HG03469 (cell line): ENCODE data around the gene LGI1.
"Not testable (repeated sequence)": the region's sequence is repeated elsewhere in the genome, so short reads cannot be mapped to it uniquely, and the experiment has no call there.

Experiments
- ATAC-seq: cut with Tn5 transposase; IDR thresholded peaks from one replicate; pipeline ENCODE4 v1.9.1; 2021; ENCODE audit warnings: mild to moderate bottlenecking, moderate library complexity, moderate number of reproducible peaks; ENCODE audit not compliant: unreplicated experiment

The LGI1 gene

DNA sequence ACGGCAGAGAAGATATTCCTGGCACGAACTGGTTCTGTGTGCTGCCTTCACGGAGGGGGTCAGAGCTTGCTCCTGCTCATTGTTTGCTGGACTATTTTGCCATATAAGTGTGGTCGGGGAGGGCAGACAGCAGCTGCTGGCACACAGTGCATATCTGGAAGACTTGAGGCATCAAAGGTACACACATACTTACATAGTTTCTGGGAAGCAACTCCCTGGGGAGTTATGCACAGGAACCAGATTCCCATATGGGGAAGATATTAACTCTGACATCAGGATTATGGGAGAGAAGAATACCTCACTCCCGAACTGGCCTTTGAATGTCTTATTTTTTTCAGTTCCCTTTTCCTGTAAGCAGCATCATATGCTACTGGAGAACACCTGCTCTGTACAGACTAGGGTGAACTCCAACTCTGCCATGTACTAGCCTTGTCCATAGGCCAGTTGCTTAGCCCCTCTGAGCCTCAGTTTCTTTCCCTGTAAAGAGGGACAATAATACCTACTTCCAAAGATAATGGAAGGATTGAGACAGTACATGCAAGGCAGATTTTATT is 41.5 kb downstream of the LGI1 start:
- ATAC-seq, result no peak

DNA sequence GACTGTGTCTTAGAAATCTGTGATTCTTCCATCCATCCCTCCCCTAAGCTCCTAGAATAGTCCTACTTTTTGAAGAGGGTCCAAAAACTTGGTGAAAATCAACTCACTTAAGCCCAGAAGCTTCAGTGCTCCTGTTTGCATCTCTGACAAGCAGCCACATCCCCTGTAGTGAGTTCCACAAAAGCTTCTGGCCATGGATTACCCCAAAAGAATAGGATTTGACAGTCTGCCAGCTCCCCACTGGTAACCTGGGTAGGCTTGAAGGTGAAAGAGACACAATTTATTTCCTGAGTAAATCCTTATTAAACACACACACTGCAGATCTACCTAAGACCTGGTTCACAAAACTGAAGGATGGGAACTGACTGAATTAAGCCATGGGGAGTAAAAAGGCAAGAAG is 46.5 kb downstream of the LGI1 start:
- ATAC-seq, result no peak

DNA sequence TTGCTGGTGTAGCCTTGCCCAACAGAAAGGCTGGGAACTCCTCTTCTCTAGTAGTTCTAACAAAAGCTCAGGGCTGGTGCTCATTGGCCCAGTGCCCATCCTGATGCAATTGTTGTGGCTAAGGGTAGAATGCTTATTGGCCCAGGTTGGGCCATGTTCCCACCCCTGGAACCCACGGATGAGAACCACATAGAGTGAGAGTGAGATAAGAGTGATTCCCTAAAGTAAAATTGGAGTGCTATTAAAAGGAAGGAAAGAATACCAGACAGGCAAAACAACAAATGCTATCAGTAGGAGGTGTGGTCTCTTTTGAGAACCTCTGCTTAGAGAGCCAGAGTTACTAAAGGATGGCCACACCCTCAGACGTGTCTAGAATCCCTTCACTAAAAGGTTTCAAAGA is 49.2 kb downstream of the LGI1 start:
- ATAC-seq, result no peak

DNA sequence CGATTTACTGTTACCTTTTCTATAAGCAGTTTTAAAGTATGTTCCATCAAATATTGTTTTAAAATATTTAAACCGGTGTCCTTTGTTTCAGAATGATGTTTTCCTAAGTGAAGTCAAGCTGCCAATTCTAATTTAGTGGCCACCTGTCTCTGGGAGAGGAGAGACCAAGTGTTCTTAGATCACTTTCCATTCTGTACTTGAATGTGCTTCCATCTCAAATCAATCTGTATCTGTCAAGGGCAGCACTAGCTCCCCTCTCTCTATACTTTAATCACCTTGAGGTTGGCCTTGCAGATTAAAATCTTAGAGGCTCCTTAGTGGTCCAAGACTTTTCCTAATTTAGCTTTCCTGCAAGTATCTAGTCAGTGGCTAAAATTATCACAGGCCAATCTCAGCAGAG is 49.6 kb downstream of the LGI1 start:
- no peak for ATAC-seq

DNA sequence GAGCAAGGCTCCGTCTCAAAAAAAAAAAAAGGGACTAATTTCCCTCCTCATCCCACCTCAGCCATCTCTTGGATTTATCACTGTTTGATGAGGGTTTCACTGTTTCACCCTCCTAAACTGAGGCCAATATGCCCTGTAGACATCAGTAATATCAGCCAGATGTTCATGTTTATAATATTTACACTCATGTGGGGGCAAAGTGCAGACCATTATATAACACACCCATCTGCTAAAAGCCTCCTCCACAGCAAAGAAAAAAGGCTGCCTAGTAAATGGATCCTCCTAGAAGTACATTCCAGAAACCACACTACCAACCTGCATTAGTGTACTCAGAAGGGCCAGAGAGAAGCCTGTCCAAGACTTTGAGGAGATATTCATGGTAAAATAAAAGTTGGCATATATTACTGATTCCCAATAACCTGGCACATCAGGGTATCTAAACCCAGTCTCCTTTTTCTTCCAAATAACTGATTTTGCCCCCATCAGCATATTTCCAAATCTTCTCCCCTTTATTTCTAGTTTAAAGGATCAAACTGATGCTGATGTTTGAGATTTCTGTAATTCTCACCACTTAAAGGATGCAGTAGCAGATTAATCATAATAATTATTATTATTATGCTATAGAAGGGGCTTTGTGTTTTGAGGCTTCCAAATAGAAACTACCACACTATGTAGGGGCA is 55.1 kb downstream of the LGI1 start:
- no peak for ATAC-seq

DNA sequence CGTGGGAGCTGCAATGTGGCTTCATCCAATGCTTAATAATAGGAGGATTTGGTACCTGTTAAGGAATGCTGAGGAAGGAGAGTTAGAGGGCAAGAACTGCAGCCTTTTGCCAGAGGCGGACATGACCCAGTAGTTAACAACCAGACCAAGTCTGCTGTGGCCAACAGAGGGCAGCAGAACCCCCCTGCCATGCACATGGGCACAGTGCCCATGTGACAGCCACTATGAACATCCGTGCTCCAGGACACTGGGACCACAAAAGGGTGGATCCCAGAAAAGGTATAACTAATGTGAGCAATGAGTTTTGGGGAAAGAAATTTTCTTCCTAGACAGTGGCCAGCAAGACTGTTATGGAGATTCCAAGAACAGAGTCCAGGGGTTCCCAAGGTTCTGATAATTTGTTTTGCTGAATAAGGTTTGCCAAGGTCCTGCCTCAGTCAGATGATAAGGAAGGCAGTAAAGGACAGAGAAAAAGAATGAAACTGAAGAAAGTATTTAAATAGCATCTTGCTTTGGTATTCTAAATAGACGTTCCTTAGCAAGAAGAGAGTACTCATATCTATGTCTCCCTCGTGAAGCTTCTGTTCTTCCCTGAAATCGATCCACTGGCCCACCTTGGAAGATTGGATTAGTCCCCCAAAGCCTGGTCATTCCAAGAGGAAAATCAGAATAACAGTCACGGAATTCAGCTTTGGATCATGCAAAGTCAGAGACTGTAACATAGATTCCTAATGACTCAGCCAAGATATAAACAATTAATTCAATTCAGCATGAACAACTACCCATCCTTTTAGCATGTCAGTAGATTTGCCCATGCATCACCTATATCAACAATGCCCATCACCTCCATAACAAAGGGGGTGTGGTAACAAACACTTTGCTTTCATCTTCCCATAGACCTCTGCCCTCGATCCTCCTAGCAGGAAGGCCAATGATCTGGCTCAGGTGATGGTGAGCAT is 56.0 kb downstream of the LGI1 start:
- ATAC-seq, result peak; percentile 44

DNA sequence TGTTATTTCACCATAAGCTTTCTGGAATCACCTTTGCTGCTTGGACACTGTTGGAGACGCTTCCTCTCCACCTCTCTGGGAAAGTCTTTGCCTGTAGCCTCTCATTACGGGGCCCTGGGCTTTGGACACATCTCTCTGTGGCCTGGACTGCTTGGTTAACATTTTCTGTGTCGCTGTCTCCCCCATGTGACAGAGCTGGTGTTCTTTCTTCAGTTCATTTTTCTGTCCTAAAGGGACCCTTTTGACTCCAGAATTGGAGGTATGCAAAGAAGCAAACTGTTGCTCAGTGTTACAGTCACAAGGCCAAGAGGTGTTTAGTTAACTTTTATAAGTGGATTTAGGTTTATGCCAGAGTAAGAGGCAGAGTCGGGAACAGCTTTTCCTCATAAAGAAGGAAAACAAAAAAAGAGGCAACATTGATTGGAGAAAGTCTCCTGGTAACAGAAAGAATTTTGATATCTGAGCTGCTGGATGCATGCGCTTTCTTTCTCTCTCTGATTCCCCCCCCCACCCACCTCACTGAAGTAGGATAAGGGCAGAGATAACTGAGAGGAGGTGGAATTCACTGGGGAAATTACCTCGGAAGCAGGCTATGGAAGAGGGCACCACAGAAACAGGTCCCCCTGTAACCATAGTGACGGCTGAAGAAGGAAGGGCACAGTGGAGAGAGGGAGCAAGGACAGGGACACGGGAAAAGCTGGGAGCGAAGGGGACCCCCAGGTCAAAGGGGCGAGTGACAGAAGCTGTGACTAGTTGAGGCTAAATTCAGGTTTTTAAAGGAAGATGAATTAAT is 57.8 kb downstream of the LGI1 start:
- no peak for ATAC-seq

DNA sequence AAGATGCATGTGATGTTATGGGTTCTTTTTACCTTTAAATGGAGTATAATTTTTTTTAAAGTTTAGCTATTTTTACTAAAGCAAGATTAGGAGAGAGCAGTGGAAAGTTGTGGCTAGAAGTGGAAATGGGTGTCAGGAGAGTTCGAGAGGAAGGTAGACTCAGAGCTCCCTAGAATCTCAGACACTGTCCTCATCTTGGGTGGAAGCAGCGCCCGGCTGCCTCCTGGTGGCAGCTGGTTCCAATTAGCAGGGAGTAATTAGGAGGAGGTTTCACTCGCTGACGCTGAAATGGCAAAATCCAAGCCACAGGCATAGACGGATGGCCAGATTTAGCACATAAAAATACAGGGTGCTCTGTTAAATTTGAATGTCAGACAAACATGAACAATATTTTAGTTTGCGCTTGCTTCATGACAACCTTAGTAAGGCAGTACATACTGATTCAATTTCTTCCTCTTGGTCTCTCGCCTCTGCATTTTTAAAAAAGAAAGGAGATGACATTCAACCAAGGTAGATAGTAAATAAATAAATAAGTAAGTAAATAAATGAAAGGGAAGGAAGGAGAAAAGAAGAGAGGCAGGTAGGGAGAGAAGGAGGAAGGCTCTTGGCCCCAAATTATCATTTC is 58.5 kb downstream of the LGI1 start:
- ATAC-seq, result no peak

DNA sequence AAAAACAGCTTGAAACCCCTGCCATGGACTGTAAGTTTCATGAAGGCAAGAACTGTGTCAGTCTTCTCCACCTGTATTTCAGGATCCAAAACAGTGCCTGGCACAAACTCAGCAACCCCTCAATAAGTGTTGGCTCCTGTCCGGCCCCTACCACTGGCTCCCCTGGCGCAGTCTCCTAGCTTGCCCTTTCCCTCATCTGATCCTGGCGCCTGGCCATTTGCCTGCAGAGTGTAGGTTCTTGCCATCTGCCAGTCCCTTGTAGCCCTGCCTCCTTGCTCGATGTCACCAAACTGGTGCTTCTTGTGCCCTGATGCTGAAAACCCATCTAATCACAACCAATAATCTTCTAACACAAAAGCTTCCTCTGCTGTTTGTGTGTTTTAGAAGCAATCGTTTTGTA is 60.4 kb downstream of the LGI1 start:
- no peak for ATAC-seq

DNA sequence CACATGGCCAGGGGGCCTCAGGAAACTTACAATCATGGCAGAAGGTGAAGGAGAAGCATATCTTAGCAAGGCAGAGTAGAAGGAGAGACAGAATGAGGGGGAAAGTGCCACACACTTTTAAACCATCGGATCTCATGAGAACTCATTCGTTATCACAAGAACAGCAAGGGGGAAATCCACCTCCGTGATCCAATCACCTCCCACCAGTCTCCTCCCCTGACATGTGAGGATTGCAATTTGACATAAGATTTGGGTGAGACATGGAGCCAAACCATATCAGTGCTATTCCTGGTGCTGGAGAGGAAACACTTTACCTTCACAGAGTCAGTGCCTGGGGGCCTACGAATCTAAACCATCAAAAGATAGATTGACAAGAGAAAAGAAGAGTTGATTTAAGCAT is 61.8 kb downstream of the LGI1 start:
- ATAC-seq, result no peak

DNA sequence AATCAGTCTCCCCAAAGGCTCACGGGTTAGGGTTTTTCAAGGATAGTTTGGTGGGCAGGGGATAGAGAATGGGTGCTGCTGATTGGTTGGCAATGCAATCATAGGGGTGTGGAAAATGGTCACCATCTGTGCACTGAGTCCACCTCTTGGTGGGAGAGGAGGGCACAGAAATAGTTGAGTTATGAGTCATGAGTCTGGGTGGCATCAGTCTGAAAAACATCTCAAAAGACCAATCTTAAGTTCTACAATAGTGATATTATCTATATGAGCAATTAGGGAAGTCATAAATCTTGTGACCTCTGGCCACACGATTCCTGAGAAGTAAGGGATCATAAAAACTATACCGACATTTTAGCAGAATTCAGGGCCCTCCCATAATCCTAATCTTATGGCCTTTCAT is 62.7 kb downstream of the LGI1 start:
- no peak for ATAC-seq

DNA sequence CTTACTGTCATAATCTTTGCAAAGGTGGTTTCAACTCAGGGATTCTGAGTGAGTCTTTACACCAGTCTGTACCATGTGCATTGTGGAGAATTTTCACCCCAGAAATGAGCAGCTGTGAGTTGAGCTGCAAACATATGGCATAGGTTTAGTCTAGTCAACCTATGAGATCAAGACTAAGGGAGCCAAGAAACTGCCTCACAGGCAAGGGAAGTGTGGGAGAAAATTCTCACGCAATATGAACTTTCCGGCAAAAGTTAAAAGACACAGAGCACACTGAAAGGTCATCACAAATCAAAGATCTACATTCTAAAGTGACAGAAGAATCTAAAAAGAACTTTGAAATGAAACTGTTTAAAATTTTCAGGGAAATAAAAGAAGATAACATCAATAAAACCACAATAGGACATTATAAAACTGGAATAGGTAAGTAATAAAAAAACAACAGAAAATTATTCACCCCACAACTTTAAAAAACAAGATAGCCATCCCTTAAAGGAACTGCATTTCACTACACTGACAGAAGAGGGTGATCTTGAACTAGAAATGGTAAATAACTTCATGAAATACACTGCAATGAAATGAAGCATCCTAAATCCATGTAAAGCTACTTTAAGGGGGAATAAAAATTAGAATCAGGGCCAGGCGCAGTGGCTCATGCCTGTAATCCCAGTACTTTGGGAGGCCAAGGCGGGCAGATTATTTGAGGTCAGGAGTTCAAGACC is 63.5 kb downstream of the LGI1 start:
- ATAC-seq, result no peak

DNA sequence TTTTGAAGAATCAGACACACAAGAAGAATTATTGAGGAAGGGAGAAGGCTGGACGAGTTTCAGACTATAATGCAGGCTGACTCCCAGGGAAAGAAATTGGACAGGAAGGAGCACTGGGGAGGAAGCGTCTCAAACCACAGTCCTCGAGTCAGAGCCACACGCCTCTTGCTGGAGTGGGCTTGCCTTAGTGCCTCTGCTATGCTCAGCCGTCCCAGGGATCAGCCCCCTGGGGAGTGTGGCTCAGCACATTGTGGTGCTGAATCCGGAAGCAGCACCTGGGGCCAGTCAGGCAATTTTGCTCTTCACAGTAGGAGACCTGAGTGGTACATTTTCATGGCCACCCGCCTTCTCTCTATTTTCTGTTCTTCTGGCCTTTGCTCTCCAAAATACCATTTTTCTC is 68.6 kb downstream of the LGI1 start:
- no peak for ATAC-seq

DNA sequence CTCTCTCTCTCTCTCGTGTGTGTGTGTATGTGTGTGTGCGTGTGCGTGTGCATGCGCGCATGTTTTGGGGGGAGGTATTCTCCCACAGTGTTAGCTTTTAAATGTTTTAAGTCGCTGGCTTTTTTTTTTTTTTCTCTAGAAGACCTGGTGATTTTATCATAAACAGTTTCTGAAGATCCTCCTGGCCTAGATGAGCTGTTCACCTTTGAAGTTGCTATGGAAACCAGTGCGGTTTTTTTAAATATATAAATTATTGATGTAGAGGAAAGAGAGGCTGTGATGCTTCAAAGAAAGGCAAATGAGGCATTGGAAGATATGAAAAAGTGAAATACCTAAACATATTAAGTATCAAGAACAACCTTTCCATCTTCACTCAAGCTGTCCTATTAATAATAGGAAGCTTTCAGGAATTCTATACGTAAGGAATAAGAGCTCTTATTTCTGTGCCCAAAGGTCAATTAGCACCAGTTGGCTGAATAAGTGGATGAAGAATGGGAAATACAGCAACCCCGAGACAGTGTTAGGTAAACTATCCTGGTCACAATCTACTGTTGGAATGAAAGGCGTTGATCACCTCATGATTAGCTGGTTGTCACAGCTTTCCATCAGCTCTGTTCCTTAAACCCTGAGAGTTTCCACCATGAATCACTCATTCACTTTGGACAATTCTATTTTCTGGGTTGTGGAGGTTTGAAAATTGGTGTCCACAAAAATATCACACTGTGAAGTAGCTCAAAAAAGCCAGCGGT is 69.5 kb downstream of the LGI1 start:
- ATAC-seq, result no peak

DNA sequence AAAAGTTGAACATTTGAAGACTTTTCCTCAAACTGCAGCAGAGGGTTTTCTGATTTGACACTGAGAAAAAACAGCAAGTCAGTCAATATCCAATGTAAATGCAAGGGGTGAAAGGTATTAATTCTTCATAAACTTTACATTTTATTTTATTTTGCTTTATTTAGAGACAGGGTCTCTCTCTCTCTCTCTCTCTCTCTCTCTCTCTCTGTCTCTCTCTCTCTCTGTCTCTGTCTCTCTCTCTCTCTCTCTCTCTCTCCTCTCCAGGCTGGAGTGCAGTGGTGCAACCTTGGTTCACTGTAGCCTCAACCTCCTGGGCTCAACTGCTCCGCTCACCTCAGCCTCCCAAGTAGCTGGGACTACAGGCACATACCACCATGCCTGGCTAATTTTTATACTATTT is 73.3 kb downstream of the LGI1 start:
- not testable (repeated sequence) for ATAC-seq

DNA sequence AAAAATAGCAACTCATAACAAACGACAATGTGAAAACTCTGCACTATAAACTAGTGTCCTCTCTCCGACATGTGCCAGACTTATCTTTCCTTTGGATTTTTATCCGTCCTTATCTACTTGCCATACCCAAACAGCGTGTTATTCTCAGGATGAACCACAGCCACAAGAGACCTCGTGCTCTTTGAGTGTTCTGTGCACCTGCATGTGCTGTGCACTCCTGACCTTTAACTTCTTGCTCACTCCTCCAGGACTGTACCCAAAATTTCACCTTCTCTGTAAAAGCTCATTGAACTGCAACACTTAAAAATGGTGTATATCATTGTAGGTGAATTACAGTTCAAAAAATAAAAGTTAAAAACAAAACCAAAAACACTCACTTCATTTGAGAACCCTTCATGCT is 78.0 kb downstream of the LGI1 start:
- ATAC-seq, result no peak

DNA sequence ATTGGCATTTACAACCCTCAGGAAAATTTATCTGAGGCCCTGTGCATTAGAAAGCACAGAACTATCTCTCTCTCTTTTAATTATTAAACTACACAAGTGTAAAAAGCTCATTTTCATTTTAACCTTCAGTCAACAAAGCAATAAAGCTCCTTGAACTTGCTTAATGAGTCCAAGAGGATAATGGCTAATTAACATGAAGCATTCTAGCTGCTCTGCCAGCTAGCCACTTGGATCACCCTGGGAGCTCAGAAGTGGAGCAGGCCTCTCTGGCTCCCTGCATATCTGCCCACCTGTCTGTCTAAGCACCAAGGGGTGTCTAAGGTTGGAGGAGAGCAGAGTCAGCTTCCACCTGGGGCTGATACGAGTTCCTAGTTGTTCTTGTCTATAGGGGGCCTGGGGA is 80.1 kb downstream of the LGI1 start:
- ATAC-seq, result no peak

DNA sequence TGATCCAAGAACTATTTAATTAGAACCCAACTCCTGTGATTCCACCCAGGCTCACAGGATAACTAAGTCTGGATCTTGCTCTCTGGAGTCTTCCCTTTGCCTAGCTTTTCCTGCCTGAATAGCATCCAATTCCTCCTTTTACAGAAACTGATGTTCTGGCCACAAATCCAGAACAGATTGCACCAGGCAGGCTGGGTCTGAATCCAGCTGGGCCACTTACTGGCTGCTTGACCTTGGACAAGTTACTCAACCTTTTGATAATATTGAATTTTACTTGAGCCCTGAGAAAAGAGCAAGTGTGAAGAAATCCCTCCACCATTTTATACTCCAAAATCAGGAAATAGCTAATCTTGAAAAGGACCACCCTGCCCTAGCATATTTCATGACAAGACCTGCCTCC is 80.5 kb downstream of the LGI1 start:
- no peak for ATAC-seq

DNA sequence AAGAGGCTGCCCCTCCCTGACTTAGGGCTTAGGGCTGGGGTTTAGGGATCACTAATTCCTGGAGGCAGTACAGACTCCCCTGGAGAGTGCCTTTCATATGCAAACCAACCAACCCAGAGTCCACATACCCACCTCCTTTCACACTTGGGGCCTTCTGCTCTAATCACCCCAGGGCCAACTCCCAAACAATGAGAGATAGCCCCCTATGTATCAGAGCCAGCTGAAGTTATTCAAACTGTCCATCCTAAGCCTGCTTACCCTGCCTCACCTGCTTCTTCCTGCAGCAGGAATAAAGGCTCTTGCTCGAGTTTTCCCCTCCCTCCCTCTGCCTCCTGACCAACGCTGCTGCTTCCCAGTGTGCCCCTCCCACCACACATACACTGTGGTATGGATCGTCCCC is 84.2 kb downstream of the LGI1 start:
- no peak for ATAC-seq
